OCI-LY7 (cell line): ENCODE results near the gene GIT2. TPM values are rescaled to one million over a fixed set of nuclear protein-coding genes. Genes with fewer than 3 reads are reported as not detected.
"Not testable (repeated sequence)": the region's sequence is repeated elsewhere in the genome, so short reads cannot be mapped to it uniquely, and the experiment has no call there.

Source experiments
- BruUV-seq: library from RNA; stranded (reverse); fragments of 400-500 nt; replicated peaks from 2 replicates; lab custom pipeline; 2021; lab: Mats Ljungman, UMichigan
- CTCF ChIA-PET: fragments of 300-600 bp; sonication (Branson Sonifier 250); formaldehyde crosslinking; loops from one replicate; lab custom pipeline; 2022; ENCODE audit warnings: antibody characterized with exemption; ENCODE audit not compliant: unreplicated experiment; lab: Charles Lee
- POLR2A ChIA-PET: fragments of 300-600 bp; sonication (Branson Sonifier 250); formaldehyde crosslinking; loops from one replicate; lab custom pipeline; 2022; ENCODE audit warnings: antibody characterized with exemption; lab: Charles Lee
- DNase-seq: peaks from one replicate; pipeline ENCODE4 v3.0.0-alpha.2; 2015; ENCODE audit warnings: low spot score
- H2AFZ ChIP-seq: fragments of 200-600 bp; sonication (generic), shearing (Covaris generic); 2 replicates; pipeline ENCODE4 v1.6.1; 2014; ENCODE audit warnings: mild to moderate bottlenecking, antibody characterized with exemption, low read length, moderate library complexity
- H3K27ac ChIP-seq: fragments of 200-600 bp; sonication (generic); 2 replicates; pipeline ENCODE4 v1.5.1; 2014; ENCODE audit warnings: mixed run types, low read depth, mild to moderate bottlenecking, moderate library complexity, low read length, inconsistent platforms; ENCODE audit not compliant: poor library complexity, severe bottlenecking
- H3K36me3 ChIP-seq: fragments of 200-600 bp; sonication (generic); 2 replicates; pipeline ENCODE4 v1.6.1; 2014; ENCODE audit warnings: mild to moderate bottlenecking, antibody characterized with exemption, low read length, moderate library complexity, mixed read lengths; ENCODE audit not compliant: insufficient read depth
- H3K4me1 ChIP-seq: fragments of 200-600 bp; sonication (generic); 2 replicates; pipeline ENCODE4 v1.5.1; 2014; ENCODE audit warnings: mild to moderate bottlenecking, low read length; ENCODE audit not compliant: insufficient read depth, poor library complexity, severe bottlenecking
- H3K4me2 ChIP-seq: fragments of 200-600 bp; sonication (generic); 2 replicates; pipeline ENCODE4 v1.6.1; 2014; ENCODE audit warnings: mild to moderate bottlenecking, low read length
- H3K4me3 ChIP-seq: fragments of 200-600 bp; sonication (generic); 2 replicates; pipeline ENCODE4 v1.5.1; 2014; ENCODE audit warnings: mild to moderate bottlenecking, low read depth, low read length; ENCODE audit not compliant: poor library complexity, severe bottlenecking
- H3K79me2 ChIP-seq: fragments of 200-600 bp; sonication (generic); 2 replicates; pipeline ENCODE4 v1.6.1; 2016; ENCODE audit warnings: low read depth, mild to moderate bottlenecking, low read length, moderate library complexity, mixed read lengths; ENCODE audit not compliant: insufficient read depth
- H3K9me2 ChIP-seq: fragments of 200-600 bp; sonication (generic); 2 replicates; pipeline ENCODE4 v1.6.1; 2016; ENCODE audit warnings: mild to moderate bottlenecking, low read length, mixed read lengths; ENCODE audit not compliant: insufficient read depth
- H3K9me3 ChIP-seq: fragments of 200-600 bp; sonication (generic); 2 replicates; pipeline ENCODE4 v1.6.1; 2014; ENCODE audit warnings: mild to moderate bottlenecking, mixed run types, low read length, mixed read lengths
- H4K20me1 ChIP-seq: fragments of 200-600 bp; sonication (generic); 2 replicates; pipeline ENCODE4 v1.6.1; 2014; ENCODE audit warnings: mild to moderate bottlenecking, antibody characterized with exemption, low read length, moderate library complexity, mixed read lengths; ENCODE audit not compliant: insufficient read depth
- CTCF ChIP-seq: fragments of 200-600 bp; sonication (generic); conservative IDR thresholded peaks from 2 replicates; pipeline ENCODE4 v1.5.1; 2014; ENCODE audit warnings: mild to moderate bottlenecking, antibody characterized with exemption, low read length, moderate library complexity, mixed read lengths
- EZH2phosphoT487 ChIP-seq: fragments of 200-600 bp; sonication (generic); IDR thresholded peaks from 2 replicates; pipeline ENCODE4 v1.6.1; 2018; ENCODE audit warnings: low read depth, borderline replicate concordance, mild to moderate bottlenecking, mixed run types, antibody characterized with exemption, low read length, moderate library complexity, mixed read lengths
- intact Hi-C: fragments of 100-400 bp; cut with micrococcal nuclease; formaldehyde crosslinking; loops from one replicate; pipeline ENCODE4 v1.10.0; 2022; ENCODE audit not compliant: unreplicated experiment
- total RNA-seq, 2 experiments: library from RNA; depleted of rRNA in 1 of 2; stranded (reverse); fragments of >200 nt in 1 of 2; shearing (Covaris generic) in 1 of 2; gene quantifications; 2 replicates each; pipeline ENCODE4 v1.2.3, GENCODE V29; 2014 to 2022

Gene GIT2
- total RNA-seq, 2 experiments from 2014 or later = 57.1 to 123 TPM

GRCh38 chr12:110010853-110011723, 14.9 kb upstream of the GIT2 start:
- peaks cover 86% of the 10 kb centered on the region for H3K79me2 ChIP-seq
- peak overlapping the region; percentile 81 for H3K4me2 ChIP-seq
- TF ChIP-seq CTCF = no peak
- H3K4me3 ChIP-seq = peak overlapping the region; percentile 64
- peak overlapping the region; percentile 3; the same call in 1 of the 2 replicates for H2AFZ ChIP-seq
- H3K4me1 ChIP-seq = peaks cover 84% of the 10 kb centered on the region
- peak; percentile 76 for DNase-seq
- no peaks in the 10 kb centered on the region for H3K9me2 ChIP-seq
- peak overlapping the region; percentile 83 for H3K27ac ChIP-seq
- intact Hi-C loops = loop anchor here (1.0 kb wide), 2 partner anchors 11 to 17 kb away; no protein-coding TSS in a partner anchor
- POLR2A ChIA-PET = interaction anchor here (0.5 to 4.3 kb wide), 10 partner anchors 9 to 896 kb away, joined by 3 to 48 read pairs (median 6); partner anchors contain the start of genes ANKRD13A and GIT2
- no peaks in the 10 kb centered on the region for H4K20me1 ChIP-seq
- CTCF ChIA-PET = interaction anchor here (2.1 kb wide), 1 partner anchor 10 kb away, joined by 5 read pairs; no protein-coding TSS in a partner anchor
- H3K36me3 ChIP-seq = peaks cover 68% of the 10 kb centered on the region
- BruUV-seq = no TSS peak
- peaks cover 17% of the 10 kb centered on the region; the same call in 1 of the 2 replicates for H3K9me3 ChIP-seq

DNA sequence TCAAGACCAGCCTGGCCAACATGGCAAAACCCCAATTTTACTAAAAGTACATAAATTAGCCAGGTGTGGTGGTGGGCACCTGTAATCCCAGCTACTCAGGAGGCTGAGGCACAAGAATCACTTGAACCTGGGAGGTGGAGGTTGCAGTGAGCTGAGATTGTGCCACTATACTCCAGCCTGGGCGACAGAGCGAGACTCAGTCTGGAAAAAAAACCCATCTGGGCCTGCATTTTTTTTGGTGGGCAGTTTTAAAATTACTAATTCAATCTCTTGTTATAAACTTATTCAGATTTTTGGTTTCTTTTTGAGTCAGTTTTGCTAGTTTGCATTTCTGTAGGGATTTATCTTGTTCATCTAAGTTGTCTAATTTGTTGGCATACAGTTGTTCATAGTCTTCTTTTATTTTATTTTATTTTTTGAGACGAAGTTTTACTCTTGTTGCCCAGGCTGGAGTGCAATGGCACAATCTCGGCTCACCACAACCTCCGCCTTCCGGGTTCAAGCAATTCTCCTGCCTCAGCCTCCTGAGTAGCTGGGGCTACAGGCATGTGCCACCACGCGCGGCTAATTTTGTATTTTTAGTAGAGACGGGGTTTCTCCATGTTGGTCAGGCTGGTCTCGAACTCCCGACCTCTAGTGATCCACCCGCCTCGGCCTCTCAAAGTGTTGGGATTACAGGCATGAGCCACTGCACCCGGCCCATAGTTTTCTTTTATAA, 12.7 kb upstream of the GIT2 start:
- CTCF ChIA-PET, H2AFZ ChIP-seq, H3K9me2 ChIP-seq, DNase-seq, H4K20me1 ChIP-seq, POLR2A ChIA-PET, BruUV-seq, intact Hi-C loops: not testable (repeated sequence)
- Histone ChIP-seq H3K27ac (peak overlapping the region; percentile 83), H3K79me2 (peaks cover 100% of the 10 kb centered on the region), H3K9me3 (peaks cover 20% of the 10 kb centered on the region; the same call in 1 of the 2 replicates), H3K36me3 (peaks cover 63% of the 10 kb centered on the region), H3K4me3 (peak overlapping the region; percentile 64), H3K4me1 (peaks cover 92% of the 10 kb centered on the region), H3K4me2 (peak overlapping the region; percentile 81)

DNA sequence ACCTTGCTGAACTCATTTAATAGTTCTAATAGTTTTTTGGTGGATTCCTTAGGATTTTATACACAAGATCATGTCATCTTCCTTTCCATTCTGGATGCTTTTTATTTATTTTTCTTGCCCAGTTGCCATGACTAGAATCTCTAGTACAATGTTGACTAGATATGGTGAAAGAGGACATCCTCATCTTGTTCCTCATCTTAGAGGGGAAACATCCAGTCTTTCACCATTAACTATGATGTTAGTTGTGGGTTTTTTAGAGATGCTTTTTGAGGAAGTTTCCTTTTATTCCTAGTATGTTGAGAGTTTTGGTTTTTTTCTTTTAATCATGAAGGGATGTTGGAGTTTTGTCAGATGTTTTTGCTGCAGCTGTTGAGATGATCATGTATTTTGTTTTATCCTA, 11.7 kb upstream of the GIT2 start:
- POLR2A ChIA-PET = interaction anchor here (0.6 kb wide), 1 partner anchor 1755 kb away, joined by 4 read pairs; no protein-coding TSS in a partner anchor
- Histone ChIP-seq H4K20me1 (no peaks in the 10 kb centered on the region), H2AFZ (no peak overlapping the region), H3K4me2 (peak overlapping the region; percentile 28), H3K9me3 (peaks cover 20% of the 10 kb centered on the region; the same call in 1 of the 2 replicates), H3K36me3 (peaks cover 63% of the 10 kb centered on the region), H3K27ac (peak overlapping the region; percentile 35), H3K4me1 (peaks cover 98% of the 10 kb centered on the region), H3K4me3 (no peak overlapping the region), H3K79me2 (peaks cover 100% of the 10 kb centered on the region), H3K9me2 (no peaks in the 10 kb centered on the region)
- no peak for TF ChIP-seq EZH2phosphoT487
- TF ChIP-seq CTCF = no peak
- DNase-seq = no peak
- BruUV-seq = no TSS peak
- CTCF ChIA-PET = no interaction called here
- intact Hi-C loops = no loop called here
